NCI-H2227 treated with DMSO at 0.1 percent for 48 hours (cell line): Measurements from ENCODE around the gene RSBN1L.

ENCODE experiments used
- DNase-seq: peaks from one replicate; lab custom pipeline; 2025; lab: John Stamatoyannopoulos, UW

The RSBN1L gene

GRCh38 chr7:77806425-77806824 is 110.2 kb downstream of the RSBN1L start:
- no peak for DNase-seq

- DNase-seq: no peak
Measured at GRCh38 chr7:77808517-77808916, 112.3 kb downstream of the RSBN1L start.

GRCh38 chr7:77811516-77812289 is 115.4 kb downstream of the RSBN1L start:
- no peak for DNase-seq

- no peak for DNase-seq
Measured at GRCh38 chr7:77812290-77812685, 116.0 kb downstream of the RSBN1L start.

- no peak for DNase-seq
Measured at GRCh38 chr7:77813180-77813579, 116.9 kb downstream of the RSBN1L start.

GRCh38 chr7:77819021-77819420 is 122.8 kb downstream of the RSBN1L start:
- DNase-seq: no peak

- no peak for DNase-seq
Measured at GRCh38 chr7:77820967-77821366, 124.7 kb downstream of the RSBN1L start.

- DNase-seq: no peak
Measured at GRCh38 chr7:77822269-77822668, 126.0 kb downstream of the RSBN1L start.

GRCh38 chr7:77823787-77824186 is 127.5 kb downstream of the RSBN1L start:
- no peak for DNase-seq

- no peak for DNase-seq
Measured at GRCh38 chr7:77824636-77825035, 128.4 kb downstream of the RSBN1L start.

- DNase-seq: no peak
Measured at GRCh38 chr7:77825131-77825530, 128.9 kb downstream of the RSBN1L start.

GRCh38 chr7:77826300-77826699 is 130.0 kb downstream of the RSBN1L start:
- DNase-seq: no peak

- DNase-seq: no peak
Measured at GRCh38 chr7:77827999-77828398, 131.7 kb downstream of the RSBN1L start.

GRCh38 chr7:77830649-77831355 is 134.5 kb downstream of the RSBN1L start:
- peak; percentile 19 for DNase-seq

- no peak for DNase-seq
Measured at GRCh38 chr7:77831481-77831880, 135.2 kb downstream of the RSBN1L start.

- no peak for DNase-seq
Measured at GRCh38 chr7:77831953-77832352, 135.7 kb downstream of the RSBN1L start.
